Measurements from ENCODE around the gene PSMA6.

The PSMA6 gene

GRCh38 chr14:35337269-35338255 is 45.4 kb downstream of the PSMA6 start:
- CTCF ChIA-PET: interaction anchor here (1.0 kb wide), 1 partner anchor 7 kb away, joined by 4 read pairs; no protein-coding TSS in a partner anchor
- H3K4me3 ChIP-seq (ENCODE audit: low read depth, low read length): no peak overlapping the region
- DNase-seq (ENCODE audit: low read depth, low spot score): no peak
- POLR2A ChIA-PET: no interaction called here
- TF ChIP-seq CTCF (IDR thresholded peaks at IDR 0.05; ENCODE audit: insufficient read depth, low read length, missing control alignments): no peak

- POLR2A ChIA-PET: no interaction called here
- TF ChIP-seq CTCF (IDR thresholded peaks at IDR 0.05; ENCODE audit: insufficient read depth, low read length, missing control alignments): no peak
- no peak for DNase-seq (ENCODE audit: low read depth, low spot score)
- no peak overlapping the region for H3K4me3 ChIP-seq (ENCODE audit: low read depth, low read length)
- CTCF ChIA-PET: no interaction called here
Measured at GRCh38 chr14:35338731-35339405, 46.7 kb downstream of the PSMA6 start.

GRCh38 chr14:35339761-35340406 is 47.7 kb downstream of the PSMA6 start:
- CTCF ChIA-PET: interaction anchor here (0.8 kb wide), 1 partner anchor 18 kb away, joined by 3 read pairs; no protein-coding TSS in a partner anchor
- no peak for DNase-seq (ENCODE audit: low read depth, low spot score)
- POLR2A ChIA-PET: no interaction called here
- TF ChIP-seq CTCF (IDR thresholded peaks at IDR 0.05; ENCODE audit: insufficient read depth, low read length, missing control alignments): no peak
- H3K4me3 ChIP-seq (ENCODE audit: low read depth, low read length): no peak overlapping the region

GRCh38 chr14:35340616-35341453 is 48.7 kb downstream of the PSMA6 start:
- no peak for TF ChIP-seq CTCF (IDR thresholded peaks at IDR 0.05; ENCODE audit: insufficient read depth, low read length, missing control alignments)
- no peak overlapping the region for H3K4me3 ChIP-seq (ENCODE audit: low read depth, low read length)
- no peak for DNase-seq (ENCODE audit: low read depth, low spot score)
- POLR2A ChIA-PET: interaction anchor here (0.7 to 1.1 kb wide), 3 partner anchors 35 to 63 kb away, joined by 3 read pairs; no protein-coding TSS in a partner anchor
- CTCF ChIA-PET: interaction anchor here (1.3 to 1.4 kb wide), 2 partner anchors 16 to 200 kb away, joined by 3 to 4 read pairs; no protein-coding TSS in a partner anchor

GRCh38 chr14:35341454-35341750 is 49.2 kb downstream of the PSMA6 start:
- ChIA-PET POLR2A (interaction anchor here (0.7 to 1.1 kb wide), 3 partner anchors 35 to 62 kb away, joined by 3 read pairs; no protein-coding TSS in a partner anchor), CTCF (interaction anchor here (0.7 to 1.4 kb wide), 3 partner anchors 10 to 200 kb away, joined by 3 to 4 read pairs (median 3); no protein-coding TSS in a partner anchor)
- no peak overlapping the region for H3K4me3 ChIP-seq (ENCODE audit: low read depth, low read length)
- no peak for TF ChIP-seq CTCF (IDR thresholded peaks at IDR 0.05; ENCODE audit: insufficient read depth, low read length, missing control alignments)
- DNase-seq (ENCODE audit: low read depth, low spot score): no peak
